HCT116 (cell line): ENCODE measurements around the gene SPSB3. TPM values are rescaled to one million over a fixed set of nuclear protein-coding genes. Genes with fewer than 3 reads are reported as not detected.
A peak's percentile ranks its signal among the peaks of the same experiment; 100 is the strongest.

ENCODE experiments used
- ATAC-seq: fragments of 200-7000 bp; cut with Tn5 transposase; 2 replicates; pipeline ENCODE4 v1.9.1; 2020; ENCODE audit warnings: mild to moderate bottlenecking, moderate library complexity
- BruUV-seq: library from RNA; stranded (reverse); fragments of 400-500 nt; replicated peaks from 2 replicates; lab custom pipeline; 2021; lab: Mats Ljungman, UMichigan
- CTCF ChIA-PET: fragments of 300-600 bp; sonication (Branson Sonifier 250); formaldehyde crosslinking; loops from one replicate; lab custom pipeline; 2021; ENCODE audit warnings: antibody characterized with exemption; lab: Charles Lee
- POLR2A ChIA-PET: fragments of 300-600, 350-600 bp; sonication (Branson Sonifier 250); formaldehyde crosslinking; loops from one replicate; lab custom pipeline; 2021; ENCODE audit warnings: antibody characterized with exemption; lab: Charles Lee
- RAD21 ChIA-PET, 2 experiments: fragments of 300-600 bp; sonication (Branson Sonifier 250); formaldehyde crosslinking; loops; one replicate each; lab custom pipeline; 2023; ENCODE audit warnings: low total read pairs in 2 of 2; ENCODE audit not compliant: uncharacterized antibody in 2 of 2, unreplicated experiment in 2 of 2, low non-redundant PET in 1 of 2; lab: Charles Lee
- DNase-seq: peaks from one replicate; pipeline ENCODE4 v3.0.0-alpha.2; 2010; ENCODE audit warnings: low read depth, low spot score
- H2AFZ ChIP-seq: fragments of 200-600 bp; shearing (Covaris generic), sonication (generic); 2 replicates; pipeline ENCODE4 v1.6.1; 2017; ENCODE audit warnings: low read depth, mixed run types, mixed read lengths, antibody characterized with exemption, low read length; ENCODE audit not compliant: poor library complexity, severe bottlenecking
- H3K27ac ChIP-seq: 2 replicates; pipeline ENCODE4 v1.5.1; 2012; ENCODE audit warnings: low read depth, low read length
- H3K27me3 ChIP-seq: fragments of 200-600 bp; sonication (generic); 2 replicates; pipeline ENCODE4 v1.6.1; 2016; ENCODE audit warnings: mixed run types, low read length, mixed read lengths; ENCODE audit not compliant: insufficient read depth
- H3K36me3 ChIP-seq, 2 experiments: fragments of 200-500 bp in 1 of 2; fragments of 200-600 bp in 1 of 2; sonication (Bioruptor generic) in 1 of 2; sonication (generic) in 1 of 2; 2 replicates each; pipeline versions ENCODE4 v1.5.1 to v1.6.1; 2014 to 2016; ENCODE audit warnings: low read length in 2 of 2, inconsistent platforms in 1 of 2, mixed read lengths in 1 of 2, mixed run types in 1 of 2; ENCODE audit not compliant: insufficient read depth in 2 of 2, control insufficient read depth in 1 of 2
- H3K4me1 ChIP-seq, 2 experiments: fragments of 200-600 bp in 1 of 2; sonication (generic) in 1 of 2; 2 replicates each; pipeline versions ENCODE4 v1.5.1 to v1.6.1; 2012 to 2017; ENCODE audit warnings: low read length in 2 of 2, inconsistent platforms in 1 of 2, mild to moderate bottlenecking in 1 of 2, mixed read lengths in 1 of 2, mixed run types in 1 of 2, moderate library complexity in 1 of 2; ENCODE audit not compliant: insufficient read depth in 2 of 2, control insufficient read depth in 1 of 2
- H3K4me2 ChIP-seq: fragments of 200-600 bp; sonication (generic); 2 replicates; pipeline ENCODE4 v1.6.1; 2017; ENCODE audit warnings: mixed run types, low read length, mixed read lengths
- H3K4me3 ChIP-seq, 2 experiments: fragments of 200-600 bp in 1 of 2; sonication (generic) in 1 of 2; replicated peaks in 1 of 2; 2 replicates each; pipeline ENCODE4 v1.5.1; 2011 to 2016; ENCODE audit warnings: low read length in 2 of 2, control low read depth in 1 of 2, low read depth in 1 of 2, mild to moderate bottlenecking in 1 of 2, mixed read lengths in 1 of 2, mixed run types in 1 of 2
- H3K79me2 ChIP-seq: fragments of 200-600 bp; sonication (generic); 2 replicates; pipeline ENCODE4 v1.6.1; 2017; ENCODE audit warnings: mild to moderate bottlenecking, mixed run types, low read length, moderate library complexity, mixed read lengths; ENCODE audit not compliant: insufficient read depth
- H3K9ac ChIP-seq: fragments of 200-600 bp; sonication (generic); 2 replicates; pipeline ENCODE4 v1.6.1; 2016; ENCODE audit warnings: low read length, mixed read lengths
- H3K9me2 ChIP-seq: fragments of 200-600 bp; sonication (generic), shearing (Covaris generic); 2 replicates; pipeline ENCODE4 v1.6.1; 2017; ENCODE audit warnings: mixed run types, mild to moderate bottlenecking, moderate library complexity; ENCODE audit not compliant: insufficient read depth
- H3K9me3 ChIP-seq, 2 experiments: fragments of 200-500 bp in 1 of 2; fragments of 200-600 bp in 1 of 2; sonication (Bioruptor generic) in 1 of 2; sonication (generic) in 1 of 2; 2 replicates each; pipeline ENCODE4 v1.6.1; 2014 to 2017; ENCODE audit warnings: low read length in 2 of 2, mixed read lengths in 2 of 2, inconsistent platforms in 1 of 2, low read depth in 1 of 2, mild to moderate bottlenecking in 1 of 2, mixed run types in 1 of 2, moderate library complexity in 1 of 2; ENCODE audit not compliant: control insufficient read depth in 1 of 2, insufficient read depth in 1 of 2
- H4K20me1 ChIP-seq: fragments of 200-600 bp; sonication (generic), shearing (Covaris generic); 2 replicates; pipeline ENCODE4 v1.6.1; 2017; ENCODE audit warnings: mixed run types, mild to moderate bottlenecking, moderate library complexity; ENCODE audit not compliant: insufficient read depth
- CEBPB ChIP-seq: IDR thresholded peaks from 2 replicates; pipeline ENCODE4 v1.6.1; 2012; ENCODE audit warnings: low read depth
- POLR2AphosphoS5 ChIP-seq: IDR thresholded peaks from 2 replicates; pipeline ENCODE4 v1.6.1; 2011; ENCODE audit warnings: mild to moderate bottlenecking, low read depth, low read length, moderate library complexity
- SIN3A ChIP-seq: IDR thresholded peaks from 2 replicates; pipeline ENCODE4 v1.6.1; 2012; ENCODE audit warnings: low read depth
- SRF ChIP-seq: IDR thresholded peaks from 2 replicates; pipeline ENCODE4 v1.6.1; 2012; ENCODE audit warnings: low read depth
- ZFX ChIP-seq: fragments of 450-650 bp; IDR thresholded peaks from 2 replicates; pipeline ENCODE4 v1.6.1; 2017
- intact Hi-C: fragments of 100-400 bp; cut with micrococcal nuclease; formaldehyde crosslinking; loops from 2 replicates; pipeline ENCODE4 v1.10.0; 2022
- total RNA-seq: library from RNA; stranded (reverse); gene quantifications from one replicate; pipeline ENCODE4 v1.2.1, GENCODE V29; 2021; ENCODE audit not compliant: unreplicated experiment
- TF ChIP-seq, protein P1 (sequence below), 3 experiments: fragments of 200-600 bp in 1 of 3; sonication (generic) in 1 of 3; IDR thresholded peaks in 2 of 3; conservative IDR thresholded peaks in 1 of 3; 2 replicates each; pipeline ENCODE4 v1.5.1; 2012 to 2017; ENCODE audit warnings: low read depth in 2 of 3, low read length in 2 of 3, antibody characterized with exemption in 1 of 3, borderline replicate concordance in 1 of 3, control low read depth in 1 of 3, mild to moderate bottlenecking in 1 of 3, mixed read lengths in 1 of 3, mixed run types in 1 of 3, moderate library complexity in 1 of 3; ENCODE audit not compliant: insufficient read depth in 1 of 3

Gene SPSB3
- total RNA-seq, 1 experiment from 2014 or later = 31.6 TPM

- Histone ChIP-seq H3K9me2 (no peaks in the 10 kb centered on the region), H3K9ac (no peak overlapping the region), H2AFZ (no peak overlapping the region), H3K27ac (no peak overlapping the region), H3K27me3 (no peaks in the 10 kb centered on the region), H3K9me3 (no peaks in the 10 kb centered on the region), H3K4me2 (no peak overlapping the region), H3K79me2 (peaks cover 53% of the 10 kb centered on the region), H3K4me3 (no peak overlapping the region), H4K20me1 (no peaks in the 10 kb centered on the region), H3K36me3 (peaks cover 0 to 5% of the 10 kb centered on the region in 2 experiments; a peak in 2 of 4 replicates), H3K4me1 (peaks cover 0 to 22% of the 10 kb centered on the region in 2 experiments; a peak in 3 of 4 replicates)
- POLR2A ChIA-PET = no interaction called here
- no peak for DNase-seq
- intact Hi-C loops = no loop called here
- ATAC-seq = no peak
- CTCF ChIA-PET = no interaction called here
- no peak for TF ChIP-seq SIN3A
- RAD21 ChIA-PET = no interaction called here
- TSS peak; percentile 9 for BruUV-seq
Measured at GRCh38 chr16:1784977-1785845, 2.8 kb upstream of the SPSB3 start.

GRCh38 chr16:1781758-1782407 lies 488 bp downstream of the SPSB3 start:
- intact Hi-C loops = loop anchor here (1.0 to 2.0 kb wide), 2 partner anchors 9 to 45 kb away; partner anchors contain the start of genes FAHD1, HAGH and MRPS34
- Histone ChIP-seq H3K4me2 (peak overlapping the region; percentile 97), H3K9ac (peak overlapping the region; percentile 88), H3K4me1 (peaks cover 0 to 22% of the 10 kb centered on the region in 2 experiments; a peak in 3 of 4 replicates), H4K20me1 (no peaks in the 10 kb centered on the region), H3K27me3 (no peaks in the 10 kb centered on the region), H3K79me2 (peaks cover 45% of the 10 kb centered on the region), H2AFZ (no peak overlapping the region), H3K27ac (peak overlapping the region; percentile 78), H3K36me3 (peaks cover 0 to 5% of the 10 kb centered on the region in 2 experiments; a peak in 2 of 4 replicates), H3K4me3 (peak overlapping the region; percentile 79 to 88), H3K9me2 (no peaks in the 10 kb centered on the region), H3K9me3 (no peaks in the 10 kb centered on the region)
- BruUV-seq = no TSS peak
- RAD21 ChIA-PET = no interaction called here
- DNase-seq (no peak), ATAC-seq (peak; percentile 11)
- CTCF ChIA-PET = interaction anchor here (1.0 to 1.2 kb wide), 5 partner anchors 8 to 150 kb away, joined by 3 to 13 read pairs (median 5); partner anchors contain the start of genes EME2, MAPK8IP3 and MRPS34
- TF ChIP-seq ZFX (peak; percentile 51; the same call in 1 of the 2 replicates), SRF (no peak), POLR2AphosphoS5 (peak; percentile 28; the same call in 1 of the 2 replicates), CEBPB (no peak)
- TF ChIP-seq, protein P1, sequence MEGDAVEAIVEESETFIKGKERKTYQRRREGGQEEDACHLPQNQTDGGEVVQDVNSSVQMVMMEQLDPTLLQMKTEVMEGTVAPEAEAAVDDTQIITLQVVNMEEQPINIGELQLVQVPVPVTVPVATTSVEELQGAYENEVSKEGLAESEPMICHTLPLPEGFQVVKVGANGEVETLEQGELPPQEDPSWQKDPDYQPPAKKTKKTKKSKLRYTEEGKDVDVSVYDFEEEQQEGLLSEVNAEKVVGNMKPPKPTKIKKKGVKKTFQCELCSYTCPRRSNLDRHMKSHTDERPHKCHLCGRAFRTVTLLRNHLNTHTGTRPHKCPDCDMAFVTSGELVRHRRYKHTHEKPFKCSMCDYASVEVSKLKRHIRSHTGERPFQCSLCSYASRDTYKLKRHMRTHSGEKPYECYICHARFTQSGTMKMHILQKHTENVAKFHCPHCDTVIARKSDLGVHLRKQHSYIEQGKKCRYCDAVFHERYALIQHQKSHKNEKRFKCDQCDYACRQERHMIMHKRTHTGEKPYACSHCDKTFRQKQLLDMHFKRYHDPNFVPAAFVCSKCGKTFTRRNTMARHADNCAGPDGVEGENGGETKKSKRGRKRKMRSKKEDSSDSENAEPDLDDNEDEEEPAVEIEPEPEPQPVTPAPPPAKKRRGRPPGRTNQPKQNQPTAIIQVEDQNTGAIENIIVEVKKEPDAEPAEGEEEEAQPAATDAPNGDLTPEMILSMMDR (IDR thresholded peaks at IDR 0.05 in 2 of 3, conservative IDR thresholded peaks at IDR 0.05 in 1 of 3; ENCODE audit: borderline replicate concordance in 1 of 3, insufficient read depth in 1 of 3, low read depth in 2 of 3, low read length in 2 of 3) = no peak
- POLR2A ChIA-PET = interaction anchor here (1.1 to 1.4 kb wide), 5 partner anchors 10 to 374 kb away, joined by 4 to 23 read pairs (median 6); partner anchors contain the start of genes EME2, FAHD1, HAGH and MRPS34
